GM12878 (cell line): Measurements from ENCODE around the gene MYO1E. TPM values are rescaled to one million over a fixed set of nuclear protein-coding genes. Genes with fewer than 3 reads are reported as not detected.

Source experiments
- ATAC-seq: fragments of 200-7000 bp; cut with Tn5 transposase; 3 replicates; pipeline ENCODE4 v1.9.1; 2020; ENCODE audit warnings: mild to moderate bottlenecking, moderate library complexity
- BruUV-seq: library from RNA; stranded (reverse); fragments of 400-500 nt; replicated peaks from 2 replicates; lab custom pipeline; 2021; lab: Mats Ljungman, UMichigan
- CTCF ChIA-PET: fragments of 300-600 bp; sonication (Branson Sonifier 250); formaldehyde crosslinking; extraction: SDS; loops from one replicate; lab custom pipeline; 2021; ENCODE audit warnings: inconsistent platforms; lab: Yijun Ruan, JAX
- POLR2A ChIA-PET: fragments of 350-600 bp; formaldehyde crosslinking; extraction: SDS; loops from one replicate; lab custom pipeline; 2021; ENCODE audit warnings: inconsistent platforms; lab: Charles Lee
- RAD21 ChIA-PET: fragments of 300-600 bp; sonication (Branson Sonifier 250); formaldehyde crosslinking; loops from one replicate; lab custom pipeline; 2023; ENCODE audit warnings: antibody characterized with exemption; ENCODE audit not compliant: unreplicated experiment; lab: Charles Lee
- SMC1A ChIA-PET: fragments of 300-600 bp; sonication (Branson Sonifier 250); formaldehyde crosslinking; loops from one replicate; lab custom pipeline; 2023; ENCODE audit not compliant: unreplicated experiment, uncharacterized antibody; lab: Charles Lee
- DNase-seq: peaks from one replicate; pipeline ENCODE4 v3.0.0-alpha.2; 2011; ENCODE audit warnings: low read depth, low spot score
- FAIRE-seq: peaks from 3 replicates; lab custom pipeline; 2011; peaks lifted over from hg19 to GRCh38; lab: Jason Lieb, UNC
- H2AFZ ChIP-seq: 2 replicates; pipeline ENCODE4 v1.6.0; 2011; ENCODE audit warnings: low read depth, low read length, control low read depth; ENCODE audit not compliant: control insufficient read depth
- H3K27ac ChIP-seq: 2 replicates; pipeline ENCODE4 v1.5.1; 2011; ENCODE audit warnings: control low read depth; ENCODE audit not compliant: control insufficient read depth, insufficient read depth
- H3K27me3 ChIP-seq, 2 experiments: replicated peaks in 1 of 2; 2 replicates each; pipeline versions ENCODE4 v1.6.0 to v1.6.1; 2011; ENCODE audit warnings: low read length in 1 of 2; ENCODE audit not compliant: control insufficient read depth in 2 of 2, insufficient read depth in 2 of 2
- H3K36me3 ChIP-seq, 2 experiments: 2 replicates each; pipeline ENCODE4 v1.5.1; 2011; ENCODE audit warnings: low read length in 1 of 2; ENCODE audit not compliant: control insufficient read depth in 2 of 2, insufficient read depth in 2 of 2
- H3K4me1 ChIP-seq: 2 replicates; pipeline ENCODE4 v1.6.1; 2011; ENCODE audit warnings: mild to moderate bottlenecking, low read length, moderate library complexity, mixed read lengths; ENCODE audit not compliant: control insufficient read depth, insufficient read depth
- H3K4me2 ChIP-seq: 2 replicates; pipeline ENCODE4 v1.6.0; 2011; ENCODE audit warnings: control low read depth; ENCODE audit not compliant: control insufficient read depth, insufficient read depth
- H3K4me3 ChIP-seq: fragments of 200-600 bp; sonication (generic); 2 replicates; pipeline ENCODE4 v1.5.1; 2016
- H3K79me2 ChIP-seq: 2 replicates; pipeline ENCODE4 v1.6.0; 2011; ENCODE audit warnings: low read length; ENCODE audit not compliant: control insufficient read depth, insufficient read depth
- H3K9ac ChIP-seq: 2 replicates; pipeline ENCODE4 v1.8.0; 2011; ENCODE audit warnings: low read length, control low read depth, mixed read lengths; ENCODE audit not compliant: control insufficient read depth, insufficient read depth
- H3K9me3 ChIP-seq: replicated peaks from 3 replicates; pipeline ENCODE4 v1.5.1; 2011; ENCODE audit warnings: mild to moderate bottlenecking, low read length; ENCODE audit not compliant: control insufficient read depth, insufficient read depth
- H4K20me1 ChIP-seq: 2 replicates; pipeline ENCODE4 v1.6.0; 2011; ENCODE audit not compliant: control insufficient read depth, insufficient read depth
- ASH2L ChIP-seq: fragments of 300-600, 200-600 bp; sonication (generic); IDR thresholded peaks from 2 replicates; pipeline ENCODE4 v1.6.1; 2017; ENCODE audit warnings: low read depth, mild to moderate bottlenecking, borderline replicate concordance
- POLR2AphosphoS5 ChIP-seq: IDR thresholded peaks from 2 replicates; pipeline ENCODE4 v1.6.1; 2011; ENCODE audit warnings: mild to moderate bottlenecking, low read length, inconsistent platforms
- SRF ChIP-seq, 2 experiments: IDR thresholded peaks; 2 replicates each; pipeline ENCODE4 v1.6.1; 2011; ENCODE audit warnings: low read depth in 2 of 2, low read length in 2 of 2, mild to moderate bottlenecking in 1 of 2, moderate library complexity in 1 of 2
- STAT1 ChIP-seq: fragments of 450-650 bp; conservative IDR thresholded peaks from 2 replicates; pipeline ENCODE4 v1.6.1; 2014; ENCODE audit warnings: antibody characterized with exemption, mild to moderate bottlenecking
- TAF1 ChIP-seq: IDR thresholded peaks from 2 replicates; pipeline ENCODE4 v1.6.1; 2011; ENCODE audit warnings: mild to moderate bottlenecking, low read depth, low read length, borderline replicate concordance
- WGBS: methylation state at CpG from one replicate; pipeline ENCODE4 v1.1.6; 2016; ENCODE audit warnings: low lambda C conversion rate; ENCODE audit not compliant: insufficient replicate concordance, insufficient coverage; ENCODE audit errors: missing lambda C conversion rate; 5-methylcytosine and 5-hydroxymethylcytosine counted together
- in situ Hi-C: fragments of 300-500 bp; cut with MboI; formaldehyde crosslinking; loops from 9 replicates; pipeline ENCODE4 v1.14.3; 2018; ENCODE audit warnings: mixed read lengths
- intact Hi-C: fragments of 100-400 bp; cut with micrococcal nuclease; formaldehyde crosslinking; loops from one replicate; pipeline ENCODE4 v1.14.2; 2022; ENCODE audit not compliant: unreplicated experiment
- polyA plus RNA-seq, 11 experiments: library from polyadenylated mRNA; depleted of rRNA in 4 of 11; unstranded in 6 of 11; stranded (reverse) in 5 of 11; fragments of >200 nt; fragmentation: Nextera tagmentation in 4 of 11; fragmentation: Illumina TruSeq in 1 of 11; extraction: Ambion mirVana in 4 of 11; extraction: Trizol in 1 of 11; gene quantifications; 1 replicate in 1 of 11; 2 replicates in 10 of 11; pipeline versions ENCODE4 v1.2.1 to v1.2.3, GENCODE V29; 2011 to 2016; ENCODE audit warnings: inconsistent platforms in 2 of 11, missing spikeins in 2 of 11, low read depth in 1 of 11
- total RNA-seq, 4 experiments: library from RNA; depleted of rRNA in 3 of 4; stranded (reverse); fragments of >200 nt in 3 of 4; fragmentation: Illumina TruSeq in 1 of 4; extraction: Trizol in 1 of 4; gene quantifications; 2 replicates each; pipeline versions ENCODE4 v1.2.1 to v1.2.3, GENCODE V29; 2013 to 2021
- TF ChIP-seq, protein P1 (sequence below): fragments of 450-650 bp; conservative IDR thresholded peaks from 2 replicates; pipeline ENCODE4 v1.6.1; 2017; ENCODE audit warnings: mild to moderate bottlenecking, moderate library complexity

Gene MYO1E
- total and polyA plus RNA-seq, 10 of the 15 experiments (the other 5 are each of a cell fraction or from before 2014, with no cell fraction given): 10.3 to 266 (median 64.9) TPM

DNA sequence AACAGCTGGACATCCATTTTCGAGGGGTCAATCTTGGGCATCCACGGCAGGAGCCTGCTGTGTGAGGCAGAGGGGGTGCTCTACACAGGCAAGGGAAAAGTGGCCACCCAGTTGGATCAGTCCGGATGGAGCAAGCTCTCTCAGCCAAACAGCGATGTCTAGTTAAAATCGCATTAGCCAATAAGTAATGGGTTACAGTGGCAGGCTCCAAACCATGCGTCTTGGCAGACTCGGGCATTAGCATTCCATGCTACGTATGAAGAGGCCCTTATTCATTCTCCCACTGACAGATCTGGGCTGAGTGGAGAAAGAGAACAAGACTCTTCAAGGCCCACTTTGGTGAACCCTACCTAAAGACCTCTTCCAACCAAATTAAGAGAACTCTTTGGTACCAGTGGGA lies 218.4 kb downstream of the MYO1E start:
- Histone ChIP-seq H3K9ac (no peak overlapping the region), H3K4me2 (no peak overlapping the region), H3K36me3 (peaks cover 15 to 52% of the 10 kb centered on the region in 2 experiments), H3K27me3 (no peaks in the 10 kb centered on the region), H3K9me3 (no peaks in the 10 kb centered on the region), H4K20me1 (no peaks in the 10 kb centered on the region), H3K4me1 (no peaks in the 10 kb centered on the region), H3K79me2 (no peaks in the 10 kb centered on the region), H3K4me3 (no peak overlapping the region), H2AFZ (no peak overlapping the region), H3K27ac (no peak overlapping the region)
- no TSS peak for BruUV-seq
- FAIRE-seq (no peak), ATAC-seq (no peak), DNase-seq (no peak)
- RAD21 ChIA-PET: no interaction called here
- intact Hi-C loops: no loop called here
- TF ChIP-seq POLR2AphosphoS5 (0 out of 2 replicates have a peak, but pooled peaks have one; percentile 20), SRF (IDR thresholded peaks at IDR 0.05; ENCODE audit: low read depth in 2 of 2, low read length in 2 of 2) (no peak), ASH2L (no peak), TAF1 (no peak), STAT1 (no peak)
- TF ChIP-seq, protein P1, sequence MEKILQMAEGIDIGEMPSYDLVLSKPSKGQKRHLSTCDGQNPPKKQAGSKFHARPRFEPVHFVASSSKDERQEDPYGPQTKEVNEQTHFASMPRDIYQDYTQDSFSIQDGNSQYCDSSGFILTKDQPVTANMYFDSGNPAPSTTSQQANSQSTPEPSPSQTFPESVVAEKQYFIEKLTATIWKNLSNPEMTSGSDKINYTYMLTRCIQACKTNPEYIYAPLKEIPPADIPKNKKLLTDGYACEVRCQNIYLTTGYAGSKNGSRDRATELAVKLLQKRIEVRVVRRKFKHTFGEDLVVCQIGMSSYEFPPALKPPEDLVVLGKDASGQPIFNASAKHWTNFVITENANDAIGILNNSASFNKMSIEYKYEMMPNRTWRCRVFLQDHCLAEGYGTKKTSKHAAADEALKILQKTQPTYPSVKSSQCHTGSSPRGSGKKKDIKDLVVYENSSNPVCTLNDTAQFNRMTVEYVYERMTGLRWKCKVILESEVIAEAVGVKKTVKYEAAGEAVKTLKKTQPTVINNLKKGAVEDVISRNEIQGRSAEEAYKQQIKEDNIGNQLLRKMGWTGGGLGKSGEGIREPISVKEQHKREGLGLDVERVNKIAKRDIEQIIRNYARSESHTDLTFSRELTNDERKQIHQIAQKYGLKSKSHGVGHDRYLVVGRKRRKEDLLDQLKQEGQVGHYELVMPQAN: no peak
- POLR2A ChIA-PET: no interaction called here
- WGBS: 100% methylated on average over 8 of the region's 8 CpGs
- CTCF ChIA-PET: interaction anchor here (1.7 kb wide), 1 partner anchor 16 kb away, joined by 5 read pairs; no protein-coding TSS in a partner anchor
- in situ Hi-C loops: loop anchor here (5.0 kb wide), 1 partner anchor 343 kb away; no protein-coding TSS in a partner anchor
- SMC1A ChIA-PET: interaction anchor here (1.2 to 1.6 kb wide), 2 partner anchors 93 to 347 kb away, joined by 3 read pairs; no protein-coding TSS in a partner anchor
